MM.1S (cell line): ENCODE data around the gene ASB2.

Source experiments
- DNase-seq: peaks from one replicate; pipeline ENCODE4 v3.0.0-alpha.2; 2015
- H2AFZ ChIP-seq: fragments of 300-600 bp; sonication (generic); 2 replicates; pipeline ENCODE4 v1.6.0; 2016; ENCODE audit warnings: antibody characterized with exemption, low read length
- H3F3A ChIP-seq: fragments of 300-600 bp; sonication (generic); 2 replicates; pipeline ENCODE4 v1.6.1; 2016; ENCODE audit warnings: mild to moderate bottlenecking, antibody characterized with exemption, low read length, moderate library complexity, mixed read lengths; ENCODE audit not compliant: insufficient read depth
- H3K27ac ChIP-seq: fragments of 300-600 bp; sonication (generic); 2 replicates; pipeline ENCODE4 v1.5.1; 2016; ENCODE audit warnings: mild to moderate bottlenecking, low read length
- H3K27me3 ChIP-seq: fragments of 300-600 bp; sonication (generic); replicated peaks from 2 replicates; pipeline ENCODE4 v1.6.0; 2016; ENCODE audit warnings: low read length; ENCODE audit not compliant: insufficient read depth
- H3K36me3 ChIP-seq: fragments of 300-600 bp; sonication (generic); replicated peaks from 2 replicates; pipeline ENCODE4 v1.6.1; 2016; ENCODE audit warnings: mild to moderate bottlenecking, low read length, mixed read lengths; ENCODE audit not compliant: insufficient read depth
- H3K4me1 ChIP-seq: fragments of 300-600 bp; sonication (generic); 2 replicates; pipeline ENCODE4 v1.6.1; 2016; ENCODE audit warnings: low read length, mixed read lengths
- H3K4me2 ChIP-seq: fragments of 300-600 bp; sonication (generic); 2 replicates; pipeline ENCODE4 v1.6.0; 2016; ENCODE audit warnings: low read depth, low read length
- H3K4me3 ChIP-seq: fragments of 300-600 bp; sonication (generic); 2 replicates; pipeline ENCODE4 v1.5.1; 2016; ENCODE audit warnings: low read length, mixed read lengths
- H3K79me2 ChIP-seq: fragments of 300-600 bp; sonication (generic); 2 replicates; pipeline ENCODE4 v1.6.1; 2016; ENCODE audit warnings: mixed run types, low read length, mixed read lengths
- H3K9ac ChIP-seq: fragments of 300-600 bp; sonication (generic); 2 replicates; pipeline ENCODE4 v1.6.1; 2016; ENCODE audit warnings: low read length, mixed read lengths
- H3K9me2 ChIP-seq: fragments of 300-600 bp; sonication (generic); replicated peaks from 2 replicates; pipeline ENCODE4 v1.6.1; 2016; ENCODE audit warnings: mild to moderate bottlenecking, low read length, mixed read lengths; ENCODE audit not compliant: insufficient read depth
- H3K9me3 ChIP-seq: fragments of 300-600 bp; sonication (generic); replicated peaks from 2 replicates; pipeline ENCODE4 v1.6.1; 2016; ENCODE audit warnings: mild to moderate bottlenecking, low read length, mixed read lengths; ENCODE audit not compliant: insufficient read depth
- H4K20me1 ChIP-seq: fragments of 300-600 bp; sonication (generic); 2 replicates; pipeline ENCODE4 v1.6.1; 2016; ENCODE audit warnings: mild to moderate bottlenecking, low read length, moderate library complexity, mixed read lengths; ENCODE audit not compliant: insufficient read depth
- CTCF ChIP-seq: fragments of 300-600 bp; sonication (generic); IDR thresholded peaks from 2 replicates; pipeline ENCODE4 v1.5.1; 2016; ENCODE audit warnings: antibody characterized with exemption, low read length, mixed read lengths
- EZH2 ChIP-seq: fragments of 300-600 bp; sonication (generic); optimal IDR thresholded peaks from 2 replicates; pipeline ENCODE3; 2017; ENCODE audit warnings: low read depth, mild to moderate bottlenecking, antibody characterized with exemption, low read length, mixed read lengths
- EZH2phosphoT487 ChIP-seq: fragments of 300-600 bp; sonication (generic); IDR thresholded peaks from 2 replicates; pipeline ENCODE4 v1.6.1; 2018; ENCODE audit warnings: antibody characterized with exemption, low read length

The ASB2 gene

GRCh38 chr14:93924592-93925355 lies 51.6 kb downstream of the ASB2 start:
- Histone ChIP-seq H3K27me3 (no peaks in the 10 kb centered on the region), H3K9me3 (no peaks in the 10 kb centered on the region), H3K36me3 (no peaks in the 10 kb centered on the region), H2AFZ (no peak overlapping the region), H3K4me1 (no peaks in the 10 kb centered on the region), H4K20me1 (no peaks in the 10 kb centered on the region), H3K27ac (no peak overlapping the region), H3K9ac (no peak overlapping the region), H3K4me2 (no peak overlapping the region), H3K4me3 (no peak overlapping the region), H3F3A (no peaks in the 10 kb centered on the region), H3K79me2 (no peaks in the 10 kb centered on the region), H3K9me2 (no peaks in the 10 kb centered on the region)
- TF ChIP-seq EZH2: no peak
- no peak for TF ChIP-seq EZH2phosphoT487
- TF ChIP-seq CTCF: no peak
- DNase-seq: no peak

GRCh38 chr14:93923626-93924025 lies 52.7 kb downstream of the ASB2 start:
- no peaks in the 10 kb centered on the region for H3K79me2 ChIP-seq
- H2AFZ ChIP-seq: no peak overlapping the region
- no peak overlapping the region for H3K4me3 ChIP-seq
- H3K36me3 ChIP-seq: no peaks in the 10 kb centered on the region
- no peak overlapping the region for H3K27ac ChIP-seq
- H3K9me2 ChIP-seq: no peaks in the 10 kb centered on the region
- no peak for TF ChIP-seq CTCF
- TF ChIP-seq EZH2phosphoT487: no peak
- no peak for TF ChIP-seq EZH2
- no peak overlapping the region for H3K4me2 ChIP-seq
- no peak for DNase-seq
- H3K9me3 ChIP-seq: no peaks in the 10 kb centered on the region
- H3K27me3 ChIP-seq: no peaks in the 10 kb centered on the region
- no peaks in the 10 kb centered on the region for H3K4me1 ChIP-seq
- no peaks in the 10 kb centered on the region for H4K20me1 ChIP-seq
- no peak overlapping the region for H3K9ac ChIP-seq
- no peaks in the 10 kb centered on the region for H3F3A ChIP-seq

- DNase-seq: no peak
- H2AFZ ChIP-seq: no peak overlapping the region
- no peaks in the 10 kb centered on the region for H3K36me3 ChIP-seq
- no peak overlapping the region for H3K4me3 ChIP-seq
- no peaks in the 10 kb centered on the region for H4K20me1 ChIP-seq
- H3K9me2 ChIP-seq: no peaks in the 10 kb centered on the region
- no peaks in the 10 kb centered on the region for H3K9me3 ChIP-seq
- no peak for TF ChIP-seq EZH2
- TF ChIP-seq CTCF: no peak
- no peak for TF ChIP-seq EZH2phosphoT487
- no peaks in the 10 kb centered on the region for H3K4me1 ChIP-seq
- no peak overlapping the region for H3K27ac ChIP-seq
- no peaks in the 10 kb centered on the region for H3K79me2 ChIP-seq
- H3K4me2 ChIP-seq: no peak overlapping the region
- no peaks in the 10 kb centered on the region for H3K27me3 ChIP-seq
- H3F3A ChIP-seq: no peaks in the 10 kb centered on the region
- H3K9ac ChIP-seq: no peak overlapping the region
Observed at GRCh38 chr14:93921001-93921806, 55.2 kb downstream of the ASB2 start.
